Renal cortex interstitium (tissue), 11 donors: ENCODE data around the gene LPCAT2. TPM values are rescaled to one million over a fixed set of nuclear protein-coding genes. Genes with fewer than 3 reads are reported as not detected.

Source experiments
- DNase-seq, 11 donors: peaks; one replicate each; pipeline ENCODE4 v3.0.0-alpha.2; 2013; ENCODE audit warnings: low read depth in 9 of 11, low spot score in 4 of 11; ENCODE audit errors: extremely low read depth in 1 of 11
- polyA plus RNA-seq, 3 donors: library from polyadenylated mRNA; unstranded; fragments of 120-200 nt; gene quantifications; one replicate each; pipeline ENCODE4 v1.2.1, GENCODE V29; 2013; ENCODE audit not compliant: insufficient read length in 3 of 3

Gene LPCAT2
- polyA plus RNA-seq, 3 donors, result 7.0 to 12.5 (median 8.4) TPM

DNA sequence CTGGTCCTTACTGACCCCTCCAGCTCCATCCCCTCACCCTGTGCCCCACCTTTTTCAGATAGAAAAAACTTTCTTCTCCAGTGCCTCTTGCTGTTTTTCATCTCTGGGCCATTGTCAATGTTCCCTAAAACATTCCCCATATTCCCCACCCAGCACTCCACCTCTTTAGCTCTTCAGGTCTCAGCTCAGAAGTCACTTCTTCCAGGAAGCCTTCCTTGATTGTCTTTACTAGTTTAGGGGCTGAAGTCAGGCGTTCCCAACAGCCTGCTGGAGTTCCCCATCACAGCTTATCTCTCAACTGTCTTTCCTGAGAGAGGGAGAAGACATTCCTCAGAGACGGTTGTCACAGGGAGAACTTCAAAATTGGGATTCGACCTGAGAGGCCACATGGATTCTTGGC lies 31.1 kb upstream of the LPCAT2 start:
- no peak for DNase-seq

DNA sequence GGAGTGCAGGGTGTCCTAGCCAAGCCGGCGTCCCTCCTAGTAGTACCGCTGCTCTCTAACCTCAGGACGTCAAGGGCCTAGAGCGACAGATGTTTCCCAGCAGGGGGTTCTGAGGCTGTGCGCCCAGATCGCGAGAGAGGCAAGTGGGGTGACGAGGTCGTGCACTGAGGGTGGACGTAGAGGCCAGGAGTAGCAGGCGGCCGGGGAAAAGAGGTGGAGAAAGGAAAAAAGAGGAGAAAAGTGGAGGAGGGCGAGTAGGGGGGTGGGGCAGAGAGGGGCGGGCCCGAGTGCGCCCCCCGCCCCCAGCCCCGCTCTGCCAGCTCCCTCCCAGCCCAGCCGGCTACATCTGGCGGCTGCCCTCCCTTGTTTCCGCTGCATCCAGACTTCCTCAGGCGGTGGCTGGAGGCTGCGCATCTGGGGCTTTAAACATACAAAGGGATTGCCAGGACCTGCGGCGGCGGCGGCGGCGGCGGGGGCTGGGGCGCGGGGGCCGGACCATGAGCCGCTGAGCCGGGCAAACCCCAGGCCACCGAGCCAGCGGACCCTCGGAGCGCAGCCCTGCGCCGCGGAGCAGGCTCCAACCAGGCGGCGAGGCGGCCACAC lies 29.9 kb upstream of the LPCAT2 start, which contains the start of gene MMP2:
Gene MMP2, plus strand, starts transcription at position 372 of the 603 bp plus-strand sequence. CDS start 282 bp downstream, outside the sequence.
- peak in 4 of 11 donors; percentile 60 to 71 (median 67) for DNase-seq

DNA sequence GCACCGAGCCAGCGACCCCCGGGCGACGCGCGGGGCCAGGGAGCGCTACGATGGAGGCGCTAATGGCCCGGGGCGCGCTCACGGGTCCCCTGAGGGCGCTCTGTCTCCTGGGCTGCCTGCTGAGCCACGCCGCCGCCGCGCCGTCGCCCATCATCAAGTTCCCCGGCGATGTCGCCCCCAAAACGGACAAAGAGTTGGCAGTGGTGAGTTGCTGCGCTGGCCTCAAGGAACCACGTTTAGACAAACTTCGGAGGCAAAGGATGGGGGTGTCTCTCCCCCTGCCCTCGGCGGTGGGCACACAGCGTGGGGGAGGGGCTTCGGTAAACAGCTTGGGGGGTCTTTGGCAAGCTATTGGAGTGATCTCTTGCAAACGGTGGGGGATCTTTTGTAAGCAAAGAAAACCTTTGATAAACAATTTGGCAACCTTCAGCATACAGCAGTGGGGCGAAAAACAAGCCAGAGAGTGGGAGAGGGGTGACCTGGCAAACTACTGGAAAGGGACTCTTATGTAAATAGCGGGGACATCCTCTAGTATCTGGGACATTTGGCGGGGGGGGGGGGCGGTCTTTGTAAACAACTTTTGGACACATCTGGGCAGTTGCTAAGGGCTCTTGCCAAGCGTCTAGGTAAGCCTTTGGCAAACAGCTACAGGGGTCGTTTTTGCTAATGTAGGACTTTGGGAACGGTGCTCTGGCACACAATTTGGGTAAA lies 29.3 kb upstream of the LPCAT2 start:
- DNase-seq, result no peak

DNA sequence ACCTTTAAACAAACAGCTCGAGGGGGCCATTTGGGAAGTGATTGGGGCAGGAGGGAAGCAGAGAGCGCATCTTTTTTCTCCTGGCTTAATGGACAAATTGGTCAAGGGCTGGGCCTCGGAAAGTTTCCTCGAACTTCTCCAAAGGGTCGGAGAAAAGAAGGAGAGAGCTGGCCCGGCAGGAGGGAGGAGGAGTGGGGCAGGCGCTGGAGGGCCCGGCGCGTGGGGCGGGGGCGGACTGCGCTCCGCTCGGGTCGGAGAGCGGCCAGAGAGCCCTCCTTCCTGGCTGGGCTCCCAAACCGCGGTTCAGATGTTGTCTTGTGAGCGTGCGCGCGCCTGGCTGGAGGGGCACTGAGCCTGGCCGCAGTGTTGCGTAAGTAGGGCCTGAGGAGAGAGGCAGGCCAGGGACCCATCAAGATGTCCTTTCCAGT lies 28.6 kb upstream of the LPCAT2 start:
- peak in 6 of 11 donors; percentile 59 to 70 (median 64) for DNase-seq

DNA sequence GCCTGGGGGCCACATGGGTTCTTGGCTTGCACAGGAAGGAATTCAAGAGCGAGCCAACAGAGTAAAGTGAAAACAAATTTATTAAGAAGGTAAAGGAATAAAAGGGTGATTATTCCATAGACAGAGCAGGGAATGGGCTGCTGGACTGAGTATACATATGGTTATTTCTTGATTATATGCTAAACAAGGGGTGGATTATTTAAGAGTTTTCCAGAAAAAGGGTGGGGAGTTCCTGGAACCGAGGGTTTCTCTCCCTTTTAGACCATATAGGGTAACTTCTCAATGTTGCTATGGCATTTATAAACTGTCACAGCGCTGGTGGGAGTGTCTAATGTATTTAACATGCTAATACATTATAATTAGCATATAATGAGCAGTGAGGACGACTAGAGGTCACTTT lies 27.8 kb upstream of the LPCAT2 start:
- DNase-seq, result no peak

DNA sequence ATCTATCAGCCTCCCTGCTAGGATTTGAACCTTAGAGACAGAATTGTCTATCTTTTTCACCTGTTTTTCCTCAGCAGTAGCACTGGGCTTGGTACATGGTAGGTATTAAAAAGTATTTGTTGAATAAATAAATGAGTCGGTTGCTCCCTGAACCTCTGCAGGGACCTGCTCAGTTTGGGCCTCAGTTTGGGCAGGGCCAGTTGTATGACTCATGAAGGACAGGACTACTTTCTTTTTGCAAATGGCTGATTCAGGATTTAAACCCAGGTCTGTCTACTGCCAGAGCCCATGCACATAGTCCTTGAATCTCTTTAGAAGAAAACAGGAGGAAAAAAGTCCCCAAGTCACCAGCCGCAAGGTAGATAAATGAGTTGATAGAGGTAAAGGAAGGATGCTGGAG lies 26.8 kb upstream of the LPCAT2 start:
- DNase-seq, result no peak

DNA sequence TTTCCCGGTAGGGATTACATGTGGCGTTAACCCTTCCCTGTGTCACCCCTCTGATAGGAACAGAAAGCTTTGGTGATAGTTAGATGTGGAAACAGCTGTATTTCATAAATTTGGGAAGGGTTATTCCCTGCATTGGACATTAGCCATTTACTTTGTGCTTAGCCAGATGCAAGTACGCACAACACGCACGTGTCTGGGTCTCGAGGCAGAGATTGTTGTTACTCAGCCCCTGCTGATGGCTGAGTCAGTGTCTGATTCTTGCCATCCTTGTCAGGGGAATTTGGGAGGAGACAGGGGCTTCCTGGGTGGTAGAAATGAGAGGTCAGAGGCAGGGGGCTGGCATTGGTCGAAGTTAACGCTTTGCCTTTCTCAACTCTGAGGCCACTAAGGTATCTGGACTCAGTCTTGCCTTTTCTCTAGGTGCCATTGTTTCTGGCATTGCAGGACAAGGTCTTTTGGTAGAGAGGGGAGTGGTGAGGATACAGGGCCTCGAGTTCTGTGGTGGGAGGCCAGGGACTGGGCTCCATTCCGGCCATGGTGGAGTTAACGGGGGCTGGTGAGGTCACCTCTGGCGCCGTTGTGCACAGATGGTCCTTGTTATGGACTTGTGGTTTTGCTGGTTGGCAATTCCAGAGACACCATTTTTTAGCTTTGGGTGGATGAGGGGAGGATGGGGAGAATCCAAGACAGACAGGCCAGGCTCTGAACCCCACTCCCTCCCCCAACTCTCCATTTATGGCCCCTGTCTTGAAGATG lies 21.6 kb upstream of the LPCAT2 start:
- DNase-seq, result no peak

DNA sequence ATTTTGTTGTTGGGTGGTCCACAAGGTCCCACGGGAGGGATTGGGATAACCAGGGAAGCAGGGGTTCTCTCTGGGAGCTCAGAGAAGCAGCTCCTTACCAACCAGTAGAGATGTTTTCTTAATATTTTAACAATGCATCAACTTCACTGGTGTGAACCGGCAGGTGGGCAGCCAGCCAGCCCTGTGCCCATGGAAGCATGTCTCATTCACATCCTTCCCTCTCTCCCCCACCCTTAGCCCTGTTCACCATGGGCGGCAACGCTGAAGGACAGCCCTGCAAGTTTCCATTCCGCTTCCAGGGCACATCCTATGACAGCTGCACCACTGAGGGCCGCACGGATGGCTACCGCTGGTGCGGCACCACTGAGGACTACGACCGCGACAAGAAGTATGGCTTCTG lies 20.6 kb upstream of the LPCAT2 start:
- DNase-seq, result no peak

DNA sequence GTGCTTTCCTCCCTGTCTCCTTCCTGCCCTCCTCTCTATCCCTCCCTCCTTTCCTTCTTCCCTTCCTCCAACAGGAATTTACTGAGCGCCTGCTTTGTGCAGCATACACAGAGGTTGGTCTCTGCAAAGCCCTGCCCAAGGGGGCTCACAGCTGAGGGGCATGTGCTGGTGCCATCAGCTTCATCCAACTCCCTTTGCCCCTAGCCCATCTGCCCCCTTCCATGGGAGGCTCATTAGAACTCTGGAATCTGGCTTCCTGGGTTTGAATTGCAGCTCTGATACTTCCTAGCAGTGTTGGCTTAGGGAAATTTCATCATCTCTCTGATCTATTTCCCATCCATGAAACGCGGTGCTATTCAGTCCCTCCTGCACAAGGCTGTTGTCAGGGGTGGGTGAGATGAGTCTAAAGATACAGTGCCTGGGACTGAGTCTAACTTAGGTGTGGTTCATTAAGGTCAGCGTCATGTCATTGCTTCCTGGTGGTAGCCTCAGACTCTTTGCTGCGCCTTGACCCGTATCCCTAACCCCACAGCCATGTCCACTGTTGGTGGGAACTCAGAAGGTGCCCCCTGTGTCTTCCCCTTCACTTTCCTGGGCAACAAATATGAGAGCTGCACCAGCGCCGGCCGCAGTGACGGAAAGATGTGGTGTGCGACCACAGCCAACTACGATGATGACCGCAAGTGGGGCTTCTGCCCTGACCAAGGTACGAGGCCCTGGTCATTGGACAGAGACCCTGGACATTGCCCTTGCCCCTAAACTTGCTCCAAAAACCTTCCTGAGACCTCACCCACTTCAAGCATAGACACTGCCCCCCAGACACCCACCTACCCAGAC lies 19.5 kb upstream of the LPCAT2 start:
- DNase-seq, result no peak

DNA sequence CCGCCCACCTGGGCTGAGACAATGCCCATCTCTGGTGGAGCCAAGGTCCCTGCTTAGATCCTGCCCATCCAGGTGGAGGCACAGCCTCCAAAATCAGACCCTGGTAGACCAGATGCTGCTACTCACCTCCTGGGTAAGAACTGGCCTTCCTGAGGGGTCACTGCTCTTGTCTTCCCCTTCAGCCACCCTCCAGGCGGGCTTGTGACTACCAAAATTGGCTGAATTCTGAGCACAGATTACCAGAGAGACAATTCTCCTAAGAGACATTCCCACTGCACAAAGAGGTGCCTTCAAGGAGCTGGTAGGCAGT lies 19.0 kb upstream of the LPCAT2 start:
- DNase-seq, result no peak

DNA sequence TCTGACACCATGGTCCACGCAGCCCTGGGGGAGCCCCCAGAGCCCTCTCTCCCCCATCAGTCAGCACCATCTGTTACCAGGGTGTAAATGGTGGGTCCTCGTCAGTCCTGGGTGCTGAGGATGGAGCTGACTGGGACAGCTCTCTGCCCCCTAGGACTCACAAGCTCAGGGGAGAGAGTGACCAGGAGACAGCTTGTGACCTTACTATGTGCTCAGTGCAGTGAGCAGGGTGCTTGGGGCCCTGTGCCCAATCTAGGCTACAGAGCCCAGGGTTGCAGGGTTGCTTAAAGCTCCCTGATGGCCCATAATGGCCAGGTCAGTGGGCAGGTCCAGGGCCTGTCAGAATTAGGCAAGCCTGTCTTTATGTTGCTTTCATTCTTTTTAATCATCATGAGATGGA lies 18.6 kb upstream of the LPCAT2 start:
- no peak for DNase-seq

DNA sequence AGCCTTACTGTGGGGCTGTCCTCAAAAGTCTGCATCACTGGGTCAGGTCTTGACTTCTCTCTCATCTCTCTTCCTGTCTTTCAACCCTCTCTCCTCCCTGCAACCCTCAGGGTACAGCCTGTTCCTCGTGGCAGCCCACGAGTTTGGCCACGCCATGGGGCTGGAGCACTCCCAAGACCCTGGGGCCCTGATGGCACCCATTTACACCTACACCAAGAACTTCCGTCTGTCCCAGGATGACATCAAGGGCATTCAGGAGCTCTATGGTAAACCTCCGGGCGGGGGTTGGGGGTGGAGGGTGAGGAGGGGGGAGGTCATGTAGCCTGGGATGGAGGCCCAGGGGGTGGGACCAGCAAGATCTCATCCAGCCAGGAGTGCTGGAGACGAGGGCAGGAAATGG lies 17.2 kb upstream of the LPCAT2 start:
- no peak for DNase-seq

DNA sequence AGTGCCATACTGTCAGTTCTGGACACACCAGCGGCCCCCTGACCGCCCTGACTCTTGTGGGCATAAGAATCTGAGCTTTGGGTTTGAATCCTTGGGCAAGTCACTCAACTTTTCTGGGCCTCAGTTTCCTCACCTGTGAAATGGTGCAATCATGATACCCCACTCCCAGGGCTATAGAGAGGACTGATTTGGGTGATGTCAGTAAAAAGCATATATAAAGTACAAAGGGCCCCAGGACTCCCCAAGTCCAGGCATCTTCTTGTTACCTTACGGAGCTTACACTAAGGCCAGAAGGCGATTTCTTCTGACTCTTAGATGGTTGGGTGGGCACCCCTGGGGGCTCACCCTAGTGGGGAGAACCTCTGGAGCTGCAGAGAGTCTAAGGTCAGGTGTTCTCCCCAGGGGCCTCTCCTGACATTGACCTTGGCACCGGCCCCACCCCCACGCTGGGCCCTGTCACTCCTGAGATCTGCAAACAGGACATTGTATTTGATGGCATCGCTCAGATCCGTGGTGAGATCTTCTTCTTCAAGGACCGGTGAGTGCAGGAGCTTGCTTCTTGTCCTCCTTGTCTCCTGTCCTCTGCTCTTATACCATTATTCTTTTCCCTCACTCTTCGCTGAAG lies 16.0 kb upstream of the LPCAT2 start:
- no peak for DNase-seq

DNA sequence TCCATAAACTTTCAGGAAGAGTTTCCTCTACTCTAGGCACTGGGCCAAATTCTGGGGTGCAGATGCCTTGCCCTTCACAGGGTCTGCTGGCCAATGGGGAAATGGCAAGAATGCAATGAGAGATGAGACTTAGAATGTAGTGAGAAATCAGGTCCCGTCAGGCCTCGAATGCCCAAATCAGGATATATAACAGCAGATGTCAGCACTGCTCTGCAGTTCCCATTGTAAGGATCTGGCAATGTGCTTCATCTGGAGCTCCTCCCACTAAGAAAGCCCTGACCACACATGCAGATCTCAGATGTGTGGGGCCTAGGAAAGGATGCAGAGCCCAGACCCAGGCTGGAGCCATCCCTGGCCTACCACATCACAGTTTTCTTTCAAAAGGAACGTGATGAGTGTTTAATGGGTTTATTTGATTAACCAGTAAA lies 13.9 kb upstream of the LPCAT2 start:
- DNase-seq, result peak in 2 of 11 donors; percentile 68 to 74

DNA sequence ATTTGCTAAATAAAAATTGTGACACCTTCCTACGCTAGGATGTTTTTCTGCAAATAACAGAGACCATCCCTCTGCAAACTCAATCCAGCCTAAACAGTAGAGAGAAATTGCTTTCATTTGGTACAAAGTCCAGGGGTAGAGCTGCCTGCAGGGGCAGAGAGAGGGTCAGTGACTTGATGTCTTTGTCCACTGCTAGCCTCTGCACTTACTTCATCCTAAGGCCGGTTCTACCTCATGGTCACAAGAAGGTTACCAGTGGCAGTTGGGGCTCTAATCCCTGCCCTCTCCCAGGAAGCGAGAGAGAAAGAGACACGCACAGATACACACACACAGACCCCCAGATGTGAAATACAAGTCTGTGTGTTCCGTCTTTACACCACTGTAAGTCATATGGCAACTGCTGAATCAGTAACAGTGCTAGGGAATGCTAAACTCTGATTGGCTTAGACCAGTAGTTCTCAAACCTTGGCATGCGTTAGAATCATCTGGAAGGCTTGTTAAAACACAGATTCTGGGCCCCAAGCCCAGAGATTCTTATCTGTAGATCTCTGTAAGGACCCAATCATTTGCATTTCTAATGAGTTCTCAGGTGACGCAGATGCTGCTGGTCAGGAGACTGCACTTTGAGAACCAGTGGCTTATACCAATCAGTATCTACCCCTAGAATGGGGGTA lies 13.1 kb upstream of the LPCAT2 start:
- no peak for DNase-seq

DNA sequence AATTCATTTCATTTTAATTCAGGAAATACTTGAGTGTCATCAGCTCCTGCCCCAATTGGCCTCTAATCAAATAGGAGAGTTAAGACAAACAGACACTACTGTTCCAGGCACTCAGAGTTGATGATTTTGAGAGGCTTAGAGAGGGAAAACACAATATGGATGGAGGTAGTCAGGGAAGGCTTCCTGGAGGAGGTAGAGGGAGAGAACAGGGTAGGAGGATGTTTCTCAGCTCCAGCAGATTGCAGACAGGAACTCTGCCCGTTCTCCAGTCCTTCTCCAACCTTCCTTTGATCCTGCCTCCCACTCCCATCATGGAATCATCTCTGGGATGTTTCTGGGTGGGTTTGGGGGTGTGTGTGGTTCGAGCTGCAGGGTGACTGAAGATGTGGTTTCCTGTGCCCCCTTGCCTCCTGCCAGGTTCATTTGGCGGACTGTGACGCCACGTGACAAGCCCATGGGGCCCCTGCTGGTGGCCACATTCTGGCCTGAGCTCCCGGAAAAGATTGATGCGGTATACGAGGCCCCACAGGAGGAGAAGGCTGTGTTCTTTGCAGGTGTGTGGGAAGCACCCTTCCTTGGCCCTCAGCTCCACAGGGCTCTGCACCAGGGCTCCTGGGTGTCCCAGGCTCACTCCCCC lies 12.2 kb upstream of the LPCAT2 start:
- no peak for DNase-seq

DNA sequence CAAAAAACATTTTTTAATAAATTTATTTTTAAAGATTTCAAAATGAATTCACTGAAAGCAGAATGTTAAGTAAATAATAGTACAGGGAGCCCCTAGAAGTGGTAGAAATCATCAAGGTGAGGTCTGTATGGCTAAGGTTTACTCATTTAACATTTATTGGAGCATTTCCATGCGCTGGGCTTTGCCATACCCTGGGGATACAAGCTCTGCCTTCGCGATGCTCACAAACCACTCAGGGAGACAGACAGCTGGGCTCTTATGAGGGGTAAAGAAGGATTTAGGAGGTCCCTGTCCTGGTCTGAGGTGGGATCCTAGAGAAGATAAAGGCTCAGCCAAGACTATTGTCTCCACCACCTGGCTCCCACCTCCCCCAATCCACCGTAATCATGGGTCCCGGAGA lies 11.3 kb upstream of the LPCAT2 start:
- no peak for DNase-seq

DNA sequence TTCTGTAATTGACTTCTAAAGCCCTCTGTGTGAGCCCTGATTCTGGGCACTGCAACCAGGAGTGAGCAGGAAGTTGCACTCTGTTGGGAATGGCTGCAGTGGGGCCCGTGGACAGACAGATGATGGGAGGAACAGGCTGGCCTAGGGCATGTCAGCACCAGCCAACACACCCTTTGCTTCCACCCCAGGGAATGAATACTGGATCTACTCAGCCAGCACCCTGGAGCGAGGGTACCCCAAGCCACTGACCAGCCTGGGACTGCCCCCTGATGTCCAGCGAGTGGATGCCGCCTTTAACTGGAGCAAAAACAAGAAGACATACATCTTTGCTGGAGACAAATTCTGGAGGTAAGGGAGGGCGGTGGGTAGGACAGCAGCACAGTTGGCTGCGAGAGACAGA lies 10.8 kb upstream of the LPCAT2 start:
- DNase-seq, result no peak
